ENCODE measurements around the gene LEO1. TPM values are rescaled to one million over a fixed set of nuclear protein-coding genes. Genes with fewer than 3 reads are reported as not detected.
"Not testable (repeated sequence)": the region's sequence is repeated elsewhere in the genome, so short reads cannot be mapped to it uniquely, and the experiment has no call there.

The LEO1 gene
- total and polyA plus RNA-seq, 2 experiments from 2014 or later: 28.1 to 36.0 TPM

GRCh38 chr15:52005748-52006701 lies 34.4 kb upstream of the LEO1 start:
- no peak overlapping the region for H3K4me3 ChIP-seq
- H3K4me1 ChIP-seq (ENCODE audit: insufficient read depth): peaks cover 20% of the 10 kb centered on the region
- DNase-seq: peak; percentile 81
- peak overlapping the region; percentile 39 for H3K4me2 ChIP-seq (ENCODE audit: unreplicated experiment)
- no peaks in the 10 kb centered on the region for H3K79me2 ChIP-seq (ENCODE audit: insufficient read depth)
- WGBS, 2 experiments (ENCODE audit: low coverage in 1 of 2, low lambda C conversion rate in 2 of 2, missing lambda C conversion rate in 2 of 2): 68 to 73% methylated on average over 5 of the region's 5 CpGs
- no peak overlapping the region for H3K9ac ChIP-seq
- no peaks in the 10 kb centered on the region for H4K20me1 ChIP-seq (ENCODE audit: insufficient read depth)
- H3K27ac ChIP-seq: no peak overlapping the region
- no peak for TF ChIP-seq EZH2 (IDR thresholded peaks at IDR 0.05; ENCODE audit: insufficient read depth, poor library complexity, severe bottlenecking)
- no peaks in the 10 kb centered on the region for H3K9me2 ChIP-seq (ENCODE audit: insufficient read depth)
- H3F3A ChIP-seq (ENCODE audit: insufficient read depth): peaks cover 14% of the 10 kb centered on the region
- peak overlapping the region; percentile 6; the same call in 1 of the 2 replicates for H2AFZ ChIP-seq
- H3K9me3 ChIP-seq (ENCODE audit: low read depth): no peaks in the 10 kb centered on the region
- no peaks in the 10 kb centered on the region for H3K36me3 ChIP-seq (ENCODE audit: low read depth)
- H3K27me3 ChIP-seq (replicated peaks; ENCODE audit: insufficient read depth): no peaks in the 10 kb centered on the region
- in situ Hi-C loops (cut with MboI): no loop called here

- Histone ChIP-seq H3K36me3 (ENCODE audit: low read depth) (no peaks in the 10 kb centered on the region), H3K4me3 (no peak overlapping the region), H3K79me2 (ENCODE audit: insufficient read depth) (no peaks in the 10 kb centered on the region), H3K9me2 (ENCODE audit: insufficient read depth) (no peaks in the 10 kb centered on the region), H3K9ac (no peak overlapping the region), H3F3A (ENCODE audit: insufficient read depth) (peaks cover 10% of the 10 kb centered on the region), H4K20me1 (ENCODE audit: insufficient read depth) (no peaks in the 10 kb centered on the region), H3K4me1 (ENCODE audit: insufficient read depth) (peaks cover 15% of the 10 kb centered on the region), H2AFZ (no peak overlapping the region), H3K4me2 (ENCODE audit: unreplicated experiment) (no peak overlapping the region), H3K9me3 (ENCODE audit: low read depth) (no peaks in the 10 kb centered on the region), H3K27me3 (replicated peaks; ENCODE audit: insufficient read depth) (no peaks in the 10 kb centered on the region), H3K27ac (no peak overlapping the region)
- WGBS, 2 experiments (ENCODE audit: low coverage in 1 of 2, low lambda C conversion rate in 2 of 2, missing lambda C conversion rate in 2 of 2): 97 to 99% methylated on average over 6 of the region's 6 CpGs
- TF ChIP-seq EZH2 (IDR thresholded peaks at IDR 0.05; ENCODE audit: insufficient read depth, poor library complexity, severe bottlenecking): no peak
- TF ChIP-seq EZH2phosphoT487 (IDR thresholded peaks at IDR 0.05; ENCODE audit: insufficient read depth, low read depth): no peak
- in situ Hi-C loops (cut with MboI): no loop called here
- no peak for DNase-seq
Observed at GRCh38 chr15:52004806-52005205, 33.2 kb upstream of the LEO1 start.

GRCh38 chr15:52003710-52004109 lies 32.1 kb upstream of the LEO1 start:
- Histone ChIP-seq H3K4me3 (no peak overlapping the region), H3K79me2 (ENCODE audit: insufficient read depth) (no peaks in the 10 kb centered on the region), H4K20me1 (ENCODE audit: insufficient read depth) (no peaks in the 10 kb centered on the region), H3K27ac (no peak overlapping the region), H3K27me3 (replicated peaks; ENCODE audit: insufficient read depth) (no peaks in the 10 kb centered on the region), H3K9me3 (ENCODE audit: low read depth) (no peaks in the 10 kb centered on the region), H3K9me2 (ENCODE audit: insufficient read depth) (no peaks in the 10 kb centered on the region), H3K9ac (no peak overlapping the region), H3F3A (ENCODE audit: insufficient read depth) (peaks cover 10% of the 10 kb centered on the region), H3K4me1 (ENCODE audit: insufficient read depth) (peaks cover 15% of the 10 kb centered on the region), H3K36me3 (ENCODE audit: low read depth) (no peaks in the 10 kb centered on the region), H3K4me2 (ENCODE audit: unreplicated experiment) (no peak overlapping the region), H2AFZ (no peak overlapping the region)
- TF ChIP-seq EZH2 (IDR thresholded peaks at IDR 0.05; ENCODE audit: insufficient read depth, poor library complexity, severe bottlenecking) (no peak), EZH2phosphoT487 (IDR thresholded peaks at IDR 0.05; ENCODE audit: insufficient read depth, low read depth) (no peak)
- DNase-seq: no peak
- WGBS, 2 experiments (ENCODE audit: low coverage in 1 of 2, low lambda C conversion rate in 2 of 2, missing lambda C conversion rate in 2 of 2): 77 to 82% methylated on average over 1 of the region's 1 CpG
- in situ Hi-C loops (cut with MboI): no loop called here

GRCh38 chr15:52003089-52003488 lies 31.5 kb upstream of the LEO1 start:
- in situ Hi-C loops (cut with MboI); H3K4me2 ChIP-seq (ENCODE audit: unreplicated experiment); H3K79me2 ChIP-seq (ENCODE audit: insufficient read depth); H3K36me3 ChIP-seq (ENCODE audit: low read depth); H3K27me3 ChIP-seq (replicated peaks; ENCODE audit: insufficient read depth); H2AFZ ChIP-seq; H3F3A ChIP-seq (ENCODE audit: insufficient read depth); H3K9me3 ChIP-seq (ENCODE audit: low read depth); H3K27ac ChIP-seq; DNase-seq; H3K9ac ChIP-seq; H3K4me3 ChIP-seq; H4K20me1 ChIP-seq (ENCODE audit: insufficient read depth); H3K9me2 ChIP-seq (ENCODE audit: insufficient read depth): not testable (repeated sequence)
- H3K4me1 ChIP-seq (ENCODE audit: insufficient read depth): peaks cover 15% of the 10 kb centered on the region
- 77 to 80% methylated on average over 7 of the region's 7 CpGs for WGBS, 2 experiments (ENCODE audit: low coverage in 1 of 2, low lambda C conversion rate in 2 of 2, missing lambda C conversion rate in 2 of 2)

All from GM23248 (cell line).